K562 (cell line): Measurements from ENCODE around the gene PTAFR. TPM values are rescaled to one million over a fixed set of nuclear protein-coding genes. Genes with fewer than 3 reads are reported as not detected.

Experiments
- ATAC-seq: fragments of 200-7000 bp; cut with Tn5 transposase; 3 replicates; pipeline ENCODE4 v1.9.1; 2020; ENCODE audit warnings: moderate library complexity
- BruUV-seq: library from RNA; stranded (reverse); fragments of 400-500 nt; replicated peaks from 2 replicates; lab custom pipeline; 2021; lab: Mats Ljungman, UMichigan
- CTCF ChIA-PET: fragments of 300-600 bp; formaldehyde crosslinking; extraction: SDS; loops from one replicate; lab custom pipeline; 2021; ENCODE audit warnings: low intra/inter-chr PET ratio; lab: Yijun Ruan, JAX
- POLR2A ChIA-PET: fragments of 300-600, 350-650 bp; sonication (Branson Sonifier 250); formaldehyde crosslinking; extraction: SDS; loops from one replicate; lab custom pipeline; 2021; ENCODE audit warnings: antibody characterized with exemption, inconsistent platforms; lab: Yijun Ruan, JAX
- DNase-seq, 4 experiments: peaks; one replicate each; pipeline versions ENCODE4 v3.0.0 to v3.0.0-alpha.2; 2011 to 2018; ENCODE audit warnings: low spot score in 3 of 4, mixed read lengths in 3 of 4; ENCODE audit errors: extremely low read depth in 1 of 4
- FAIRE-seq: peaks from 2 replicates; lab custom pipeline; 2011; peaks lifted over from hg19 to GRCh38; lab: Jason Lieb, UNC
- H2AFZ ChIP-seq: 2 replicates; pipeline ENCODE4 v1.6.0; 2011; ENCODE audit warnings: low read depth, low read length, control low read depth, inconsistent platforms
- H3K27ac ChIP-seq: fragments of 200-600 bp; 3 replicates; pipeline ENCODE4 v1.8.0; 2011; ENCODE audit warnings: low read depth, mild to moderate bottlenecking, control low read depth, inconsistent platforms, low read length, moderate library complexity, mixed read lengths; ENCODE audit errors: extremely low read depth
- H3K27me3 ChIP-seq, 2 experiments: fragments of 300-600 bp in 1 of 2; 2 replicates in 1 of 2; 3 replicates in 1 of 2; pipeline versions ENCODE4 v1.6.0 to v1.8.0; 2011; ENCODE audit warnings: inconsistent platforms in 2 of 2, low read length in 2 of 2, mild to moderate bottlenecking in 1 of 2, mixed read lengths in 1 of 2, moderate library complexity in 1 of 2; ENCODE audit not compliant: control insufficient read depth in 2 of 2, insufficient read depth in 2 of 2
- H3K36me3 ChIP-seq: fragments of 300-600 bp; 3 replicates; pipeline ENCODE4 v1.8.0; 2011; ENCODE audit warnings: mild to moderate bottlenecking, low read length, inconsistent platforms; ENCODE audit not compliant: control insufficient read depth, insufficient read depth
- H3K4me1 ChIP-seq, 2 experiments: fragments of 200-600 bp in 1 of 2; replicated peaks in 1 of 2; 2 replicates in 1 of 2; 3 replicates in 1 of 2; pipeline versions ENCODE4 v1.5.1 to v1.8.0; 2011; ENCODE audit warnings: inconsistent platforms in 2 of 2, low read length in 2 of 2, mild to moderate bottlenecking in 1 of 2, mixed read lengths in 1 of 2, moderate library complexity in 1 of 2; ENCODE audit not compliant: control insufficient read depth in 2 of 2, insufficient read depth in 2 of 2
- H3K4me2 ChIP-seq: 2 replicates; pipeline ENCODE4 v1.6.1; 2011; ENCODE audit warnings: low read length, control low read depth, inconsistent platforms, mixed read lengths; ENCODE audit not compliant: insufficient read depth
- H3K4me3 ChIP-seq: fragments of 200-600 bp; sonication (generic), shearing (Covaris generic); 2 replicates; pipeline ENCODE4 v1.5.1; 2016; ENCODE audit warnings: control low read depth, inconsistent platforms
- H3K79me2 ChIP-seq: fragments of 200-600 bp; 3 replicates; pipeline ENCODE4 v1.8.0; 2011; ENCODE audit warnings: low read length, inconsistent platforms; ENCODE audit not compliant: control insufficient read depth, insufficient read depth
- H3K9ac ChIP-seq, 2 experiments: 2 replicates each; pipeline versions ENCODE4 v1.6.0 to v1.6.1; 2011; ENCODE audit warnings: low read depth in 2 of 2, low read length in 2 of 2, control low read depth in 1 of 2, inconsistent platforms in 1 of 2, mild to moderate bottlenecking in 1 of 2, mixed read lengths in 1 of 2; ENCODE audit not compliant: insufficient read depth in 1 of 2
- H3K9me1 ChIP-seq: one replicate; pipeline ENCODE4 v1.6.0; 2011; ENCODE audit warnings: inconsistent platforms, mild to moderate bottlenecking, low read length, moderate library complexity; ENCODE audit not compliant: control insufficient read depth, insufficient read depth
- H3K9me3 ChIP-seq: replicated peaks from 2 replicates; pipeline ENCODE4 v1.5.1; 2011; ENCODE audit warnings: low read depth, low read length, inconsistent platforms; ENCODE audit not compliant: control insufficient read depth, insufficient read depth
- H4K20me1 ChIP-seq: replicated peaks from 2 replicates; pipeline ENCODE4 v1.6.1; 2011; ENCODE audit warnings: low read length, inconsistent platforms, mixed read lengths; ENCODE audit not compliant: control insufficient read depth, insufficient read depth
- CHD1 ChIP-seq: fragments of 200-600 bp; sonication (generic); IDR thresholded peaks from one replicate; pipeline ENCODE4 v1.6.1; 2012; ENCODE audit warnings: mild to moderate bottlenecking, moderate library complexity, low read length, inconsistent platforms
- GABPA ChIP-seq: fragments of 200-800 bp; sonication (Bioruptor generic); conservative IDR thresholded peaks from 2 replicates; pipeline ENCODE4 v1.6.1; 2016; ENCODE audit warnings: low read depth, missing genetic modification characterization, missing compliant biosample characterization
- GATAD2B ChIP-seq: fragments of 450-650 bp; IDR thresholded peaks from 2 replicates; pipeline ENCODE4 v1.6.1; 2017; ENCODE audit warnings: mild to moderate bottlenecking, borderline replicate concordance
- KLF16 ChIP-seq: IDR thresholded peaks from 2 replicates; pipeline ENCODE4 v1.6.1; 2016; ENCODE audit warnings: antibody characterized with exemption
- RBM22 ChIP-seq: fragments of 200-400 bp; formaldehyde crosslinking; IDR thresholded peaks from 2 replicates; pipeline ENCODE4 v1.6.1; 2018; ENCODE audit warnings: low read length, low read depth; ENCODE audit not compliant: poor library complexity, severe bottlenecking
- RHOXF2B ChIP-seq: fragments of 250-450 bp; sonication (Bioruptor Pico); conservative IDR thresholded peaks from 2 replicates; pipeline ENCODE4 v1.5.1; 2021
- ZNF217 ChIP-seq: sonication (generic); formaldehyde crosslinking; IDR thresholded peaks from 2 replicates; pipeline ENCODE4 v1.8.0; 2022; ENCODE audit warnings: mild to moderate bottlenecking, missing genetic modification reagents
- ZNF318 ChIP-seq, 2 experiments: fragments of 450-650 bp; IDR thresholded peaks; 2 replicates each; pipeline ENCODE4 v1.6.1; 2016; ENCODE audit warnings: mild to moderate bottlenecking in 2 of 2, borderline replicate concordance in 1 of 2, low read depth in 1 of 2, moderate library complexity in 1 of 2
- ZNF561 ChIP-seq: fragments of 450-650 bp; formaldehyde crosslinking; conservative IDR thresholded peaks from 2 replicates; pipeline ENCODE4 v1.4.0; 2020; ENCODE audit warnings: mild to moderate bottlenecking, moderate library complexity
- WGBS: fragments of 100-300 bp; shearing (Covaris generic); methylation state at CpG from one replicate; pipeline ENCODE4 v1.1.6; 2016; ENCODE audit warnings: low coverage, mixed read lengths; ENCODE audit not compliant: insufficient coverage; ENCODE audit errors: missing lambda C conversion rate; 5-methylcytosine and 5-hydroxymethylcytosine counted together
- in situ Hi-C: fragments of 300-500 bp; cut with MboI; formaldehyde crosslinking; loops from 4 replicates; pipeline ENCODE4 v1.15.0; 2018; ENCODE audit warnings: inconsistent platforms, mixed read lengths
- intact Hi-C: fragments of 100-400 bp; cut with micrococcal nuclease; formaldehyde crosslinking; loops from 2 replicates; pipeline ENCODE4 v1.14.2; 2022
- polyA plus RNA-seq, 8 experiments: library from polyadenylated mRNA; depleted of rRNA in 4 of 8; stranded (reverse) in 5 of 8; unstranded in 3 of 8; fragments of >200 nt; fragmentation: Nextera tagmentation in 2 of 8; fragmentation: Illumina TruSeq in 1 of 8; extraction: Ambion mirVana in 2 of 8; extraction: Trizol in 1 of 8; gene quantifications; 2 replicates each; pipeline versions ENCODE4 v1.2.1 to v1.2.3, GENCODE V29; 2011 to 2014; ENCODE audit warnings: inconsistent platforms in 1 of 8, missing spikeins in 1 of 8
- total RNA-seq, 7 experiments: library from RNA; depleted of rRNA in 6 of 7; stranded (reverse); fragments of >200 nt in 6 of 7; fragmentation: Illumina TruSeq in 2 of 7; extraction: Trizol in 2 of 7; gene quantifications; 2 replicates each; pipeline versions ENCODE4 v1.2.1 to v1.2.3, GENCODE V29; 2011 to 2021; ENCODE audit warnings: low replicate concordance in 1 of 7

PTAFR gene
- total and polyA plus RNA-seq, 9 of the 15 experiments (the other 6 are each of a cell fraction or from before 2014, with no cell fraction given), result 0.15 to 0.55 (median 0.40) TPM; not detected in 1

GRCh38 chr1:28196330-28196729 lies 19.8 kb upstream of the PTAFR start:
- H3K4me1 ChIP-seq, result peaks cover 16 to 17% of the 10 kb centered on the region in 2 experiments

More at GRCh38 chr1:28196330-28196729, 19.8 kb upstream of the PTAFR start:
- WGBS, result 75% methylated on average over 3 of the region's 3 CpGs
- intact Hi-C loops, result no loop called here
- in situ Hi-C loops, result loop anchor here (10.0 kb wide), 1 partner anchor 332 kb away; no protein-coding TSS in a partner anchor
- ChIA-PET POLR2A (interaction anchor here (0.9 to 2.5 kb wide), 4 partner anchors 9 to 21 kb away, joined by 3 to 7 read pairs (median 4); no protein-coding TSS in a partner anchor), CTCF (no interaction called here)
- Histone ChIP-seq H3K79me2 (no peaks in the 10 kb centered on the region), H4K20me1 (no peaks in the 10 kb centered on the region), H3K9me3 (no peaks in the 10 kb centered on the region), H3K4me3 (no peak overlapping the region), H3K27me3 (no peaks in the 10 kb centered on the region), H3K36me3 (peaks cover 39% of the 10 kb centered on the region), H3K27ac (no peak overlapping the region), H3K4me2 (no peak overlapping the region), H3K9me1 (no peaks in the 10 kb centered on the region), H3K9ac (no peak overlapping the region), H2AFZ (no peak overlapping the region)
- no peak for FAIRE-seq
- DNase-seq, result peak in 1 of 4 experiments; percentile 5
- no TSS peak for BruUV-seq
- TF ChIP-seq GATAD2B, result no peak
- no peak for TF ChIP-seq KLF16
- TF ChIP-seq ZNF561 (CRISPR knock-in tag), result no peak
- TF ChIP-seq ZNF318 (IDR thresholded peaks at IDR 0.05; ENCODE audit: borderline replicate concordance in 1 of 2, low read depth in 1 of 2), result no peak
- TF ChIP-seq RHOXF2B (CRISPR knock-in tag), result no peak
- no peak for TF ChIP-seq ZNF217 (CRISPR knock-in tag)
- no peak for TF ChIP-seq GABPA (tag)
- no peak for TF ChIP-seq RBM22
- no peak for TF ChIP-seq CHD1
- no peak for ATAC-seq
